GM18861 (cell line): ENCODE results near the gene OR9A2.

Source experiments
- ATAC-seq: cut with Tn5 transposase; IDR thresholded peaks from one replicate; pipeline ENCODE4 v1.9.1; 2021; ENCODE audit not compliant: unreplicated experiment

Gene OR9A2

GRCh38 chr7:143027032-143027431 is at the start of gene OR9A2:
OR9A2 (minus strand) TSS chr7:143027132; CDS start chr7:143027132, 0 bp downstream.
- ATAC-seq: no peak

DNA sequence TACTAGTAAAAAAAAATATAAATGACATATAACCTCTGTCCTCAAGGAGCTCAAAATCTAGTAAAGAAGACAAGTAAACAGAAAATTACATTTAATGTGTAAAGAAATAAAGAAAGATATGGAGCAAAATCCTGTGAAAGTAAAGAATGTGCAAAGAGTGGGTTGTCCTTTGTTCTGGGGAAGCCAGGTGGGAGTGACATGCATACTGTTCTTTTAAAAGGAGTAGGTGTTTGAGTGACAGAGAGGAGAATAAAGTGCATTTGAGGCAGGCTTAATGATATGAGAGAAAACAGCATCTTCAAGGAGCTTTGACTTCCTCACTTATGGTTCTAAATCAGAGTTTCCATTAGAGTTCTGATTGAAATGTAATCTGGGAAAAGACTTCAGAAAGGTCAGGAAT is 47.2 kb upstream of the OR9A2 start:
- no peak for ATAC-seq

- ATAC-seq: no peak
Measured at GRCh38 chr7:143073556-143073955, 46.6 kb upstream of the OR9A2 start.

- no peak for ATAC-seq
Measured at GRCh38 chr7:143069912-143070500, 43.1 kb upstream of the OR9A2 start.

DNA sequence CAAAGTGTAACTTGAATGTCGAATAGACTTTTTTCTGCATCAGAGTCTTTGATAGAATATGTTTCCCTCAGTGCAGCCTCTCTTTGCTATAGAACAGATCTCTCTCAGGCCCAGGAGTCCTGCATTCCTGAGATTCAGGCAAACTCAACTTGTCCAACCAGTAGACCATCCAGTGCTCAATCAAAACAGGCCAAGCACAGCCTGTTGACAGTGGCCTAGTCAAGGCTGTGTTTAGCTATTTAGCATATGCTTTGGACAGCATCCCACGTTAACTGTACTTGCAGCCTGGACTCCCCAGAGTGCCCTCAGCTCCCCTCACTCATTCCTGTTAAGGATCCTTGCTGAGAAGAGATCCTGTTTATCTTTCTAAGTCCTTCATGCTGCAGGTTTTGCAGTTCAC is 41.5 kb upstream of the OR9A2 start:
- ATAC-seq: no peak

DNA sequence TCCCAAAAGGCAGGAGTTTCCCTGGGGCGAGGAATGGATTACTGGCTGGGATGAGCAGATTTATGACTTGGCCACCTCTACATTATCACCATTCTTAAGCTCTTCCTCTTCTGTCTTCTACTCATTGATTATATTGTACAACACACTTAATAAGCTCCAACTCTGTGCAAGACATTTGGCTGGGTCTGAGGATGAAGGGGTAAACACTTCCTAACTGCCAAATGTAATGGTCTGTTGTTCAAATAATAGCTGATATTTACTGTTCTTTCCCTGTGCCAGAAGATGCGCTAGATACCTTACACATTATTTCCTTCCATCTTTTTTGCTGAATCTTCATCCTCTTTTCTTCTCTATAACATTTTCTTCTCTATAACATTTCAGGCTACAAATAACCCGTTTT is 36.8 kb upstream of the OR9A2 start:
- ATAC-seq: no peak

- ATAC-seq: no peak
Measured at GRCh38 chr7:143055754-143056153, 28.8 kb upstream of the OR9A2 start.

DNA sequence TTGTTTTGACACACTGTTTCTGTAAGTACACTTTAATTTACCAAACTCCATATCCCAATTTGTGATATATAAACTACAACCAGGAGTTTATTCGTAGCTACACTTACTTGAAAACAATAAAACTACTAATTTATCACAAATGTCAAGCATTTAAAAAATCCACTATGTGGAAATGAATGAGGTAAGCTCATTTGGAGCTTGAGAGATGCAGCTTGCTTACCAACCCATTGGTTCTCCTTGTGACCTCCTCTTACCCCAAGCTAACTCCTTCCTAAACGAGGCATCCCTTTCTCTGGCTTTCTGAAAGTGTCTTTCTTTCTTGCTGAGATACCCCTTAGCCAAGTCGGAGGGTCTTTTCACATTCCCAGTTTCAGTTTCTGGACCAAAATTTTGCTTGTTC is 27.7 kb upstream of the OR9A2 start:
- ATAC-seq: no peak

DNA sequence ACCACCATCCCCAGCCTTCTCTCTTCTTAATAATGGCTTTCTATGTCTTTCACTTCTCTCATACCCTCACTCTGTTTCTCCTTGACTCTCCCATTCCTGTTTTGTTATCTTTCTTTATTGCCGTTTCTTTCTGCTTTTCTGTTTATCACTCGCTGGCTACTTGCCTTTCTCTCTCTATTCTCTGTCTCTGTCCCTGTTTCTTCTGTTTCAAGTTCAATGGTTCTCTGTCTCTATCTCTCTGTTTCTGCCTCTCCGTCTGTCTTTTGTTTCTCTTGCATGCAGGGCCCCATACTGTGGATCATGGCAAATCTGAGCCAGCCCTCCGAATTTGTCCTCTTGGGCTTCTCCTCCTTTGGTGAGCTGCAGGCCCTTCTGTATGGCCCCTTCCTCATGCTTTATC is 25.1 kb upstream of the OR9A2 start, which contains the start of gene OR6V1:
Gene OR6V1, plus strand, starts transcription at position 301 of the 400 bp plus-strand sequence. Its CDS starts 0 bp downstream, at position 301.
- no peak for ATAC-seq

GRCh38 chr7:143050931-143051330 is 24.0 kb upstream of the OR9A2 start:
- ATAC-seq: no peak

- no peak for ATAC-seq
Measured at GRCh38 chr7:143049362-143049761, 22.4 kb upstream of the OR9A2 start.

GRCh38 chr7:143048827-143049226 is 21.9 kb upstream of the OR9A2 start:
- ATAC-seq: no peak

GRCh38 chr7:143047326-143047725 is 20.4 kb upstream of the OR9A2 start:
- ATAC-seq: no peak

GRCh38 chr7:143046426-143046851 is 19.5 kb upstream of the OR9A2 start:
- ATAC-seq: no peak

- no peak for ATAC-seq
Measured at GRCh38 chr7:143043391-143043790, 16.5 kb upstream of the OR9A2 start.

DNA sequence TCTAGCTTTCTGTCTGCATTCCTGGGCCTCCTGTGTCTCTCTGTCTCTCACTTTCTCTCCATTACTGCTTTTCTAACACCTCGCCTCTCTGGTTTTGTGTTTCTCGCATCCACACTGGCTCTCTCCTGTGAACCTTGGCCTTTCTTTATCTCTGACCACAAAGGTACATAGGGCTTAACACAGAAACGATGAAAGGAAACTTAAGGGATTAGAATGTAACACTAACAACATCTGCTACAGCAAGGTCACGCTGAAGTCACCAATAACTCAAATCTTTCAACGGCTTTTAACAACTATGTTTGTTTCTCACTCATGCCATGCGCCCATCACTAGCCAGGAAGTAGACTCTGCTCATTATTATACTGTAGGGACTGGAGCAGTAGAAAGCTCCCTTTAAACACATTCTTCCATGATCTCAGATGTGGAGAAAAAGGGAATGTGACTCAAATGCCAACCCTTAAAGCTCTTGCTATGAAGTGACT is 15.9 kb upstream of the OR9A2 start:
- ATAC-seq: no peak

DNA sequence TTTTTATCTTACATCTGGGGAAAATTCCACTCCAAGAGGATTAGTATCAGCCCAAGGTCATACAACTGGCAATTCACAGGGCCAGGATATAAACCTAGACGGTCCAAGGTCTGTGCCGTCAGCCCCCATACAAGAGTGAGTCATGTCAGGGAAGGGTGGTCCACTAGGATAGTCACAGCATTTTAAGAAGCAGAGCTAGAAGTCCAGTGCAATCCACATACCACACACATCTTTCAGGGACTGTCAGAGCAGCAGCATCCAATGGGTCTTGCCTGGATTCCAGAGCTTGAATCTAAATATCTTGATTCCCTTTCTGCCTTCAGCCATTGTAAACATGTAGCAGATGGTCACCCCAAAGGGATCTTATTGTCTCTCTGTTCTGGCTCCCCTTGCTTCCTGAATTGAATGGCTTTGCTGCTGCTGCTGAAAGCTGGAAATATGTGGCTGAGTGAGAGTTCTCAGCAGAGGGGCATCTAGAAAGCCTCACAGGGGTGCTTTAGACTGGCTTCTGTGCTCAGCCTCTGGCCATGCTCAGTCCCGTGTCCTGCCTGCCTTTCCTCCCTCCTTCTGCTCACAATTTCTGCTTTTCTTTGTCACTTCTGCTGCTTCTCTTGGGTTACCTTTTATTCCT is 15.3 kb upstream of the OR9A2 start:
- no peak for ATAC-seq

DNA sequence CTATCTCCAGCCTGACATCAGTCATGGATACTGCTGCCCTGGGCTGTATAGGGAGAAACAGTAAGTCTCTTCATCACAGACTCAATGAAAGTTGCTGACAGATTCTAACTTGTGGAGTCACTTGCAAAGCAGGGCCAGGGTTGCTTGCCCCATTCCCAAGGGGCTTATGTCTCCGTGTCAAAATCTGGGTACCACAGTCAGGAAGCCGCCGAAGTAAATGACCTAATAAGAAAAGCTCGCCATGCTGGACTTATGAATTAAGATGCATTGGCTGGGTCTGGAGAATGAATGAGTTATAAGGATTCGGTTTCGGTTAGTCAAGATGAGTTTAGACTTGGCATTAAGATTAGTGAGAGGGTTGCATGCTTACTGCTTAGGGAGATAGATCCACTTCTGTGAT is 14.4 kb upstream of the OR9A2 start:
- no peak for ATAC-seq

DNA sequence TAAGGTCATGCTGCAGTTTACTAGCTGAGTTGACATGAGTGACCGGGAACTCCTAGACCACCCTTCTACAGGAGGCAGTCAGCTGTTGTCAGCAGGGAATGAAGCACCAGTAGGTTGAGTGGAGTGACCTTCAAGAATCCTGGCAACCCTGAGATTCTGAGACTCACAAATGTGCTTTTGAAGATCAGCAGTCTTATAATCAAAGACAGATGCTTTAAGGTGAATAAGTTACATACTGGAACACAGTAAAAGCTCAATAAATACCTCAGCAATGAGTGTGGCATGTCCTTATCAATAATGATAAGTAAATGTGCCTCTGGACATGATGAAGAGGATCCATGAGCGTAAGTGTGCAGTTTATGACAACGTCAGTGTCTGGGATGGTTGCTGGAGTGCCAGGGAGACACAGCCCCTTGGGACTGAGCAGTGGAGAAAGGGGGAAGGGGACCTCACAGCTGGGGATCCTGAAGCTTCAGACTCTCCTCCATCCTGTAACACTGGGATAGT is 13.3 kb upstream of the OR9A2 start:
- no peak for ATAC-seq

- ATAC-seq: no peak
Measured at GRCh38 chr7:143038635-143039034, 11.7 kb upstream of the OR9A2 start.

GRCh38 chr7:143027683-143028082 is 751 bp upstream of the OR9A2 start:
- ATAC-seq: no peak

- no peak for ATAC-seq
Measured at GRCh38 chr7:143025371-143025770, 1.6 kb downstream of the OR9A2 start.

- ATAC-seq: no peak
Measured at GRCh38 chr7:143023047-143023446, 3.9 kb downstream of the OR9A2 start.
